Astrocyte (in vitro differentiated cells and primary cell): Measurements from ENCODE around the gene AIFM2.

Experiments used
- EZH2 ChIP-seq: IDR thresholded peaks from 2 replicates; pipeline ENCODE4 v1.6.1; 2012; ENCODE audit warnings: mild to moderate bottlenecking, low read length, inconsistent platforms; ENCODE audit not compliant: insufficient read depth
- TF ChIP-seq, protein P1 (sequence below): IDR thresholded peaks from 2 replicates; pipeline ENCODE4 v1.5.1; 2011; ENCODE audit warnings: low read depth, mild to moderate bottlenecking, inconsistent platforms, low read length, moderate library complexity; ENCODE audit not compliant: insufficient read depth

DNA sequence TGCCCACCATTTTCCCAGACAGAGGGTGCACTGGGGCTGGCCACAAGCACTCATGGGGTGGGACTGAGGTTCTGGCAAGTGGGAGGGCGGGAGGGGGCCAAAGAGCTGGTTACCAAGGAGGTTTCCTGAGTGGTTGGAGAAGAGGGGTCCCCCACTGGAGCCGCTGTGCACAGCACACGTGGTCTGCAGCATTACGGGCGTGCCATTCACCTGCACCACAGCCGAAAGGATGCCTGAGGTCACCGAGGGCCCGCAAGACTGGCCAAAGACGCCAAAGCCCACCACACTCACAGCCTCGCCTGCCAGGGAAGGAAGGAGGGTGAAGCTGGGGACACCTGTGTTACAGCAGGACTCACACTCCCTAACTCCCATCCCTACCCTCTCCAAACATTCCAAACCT, 9.9 kb upstream of the AIFM2 start:
- TF ChIP-seq, protein P1, sequence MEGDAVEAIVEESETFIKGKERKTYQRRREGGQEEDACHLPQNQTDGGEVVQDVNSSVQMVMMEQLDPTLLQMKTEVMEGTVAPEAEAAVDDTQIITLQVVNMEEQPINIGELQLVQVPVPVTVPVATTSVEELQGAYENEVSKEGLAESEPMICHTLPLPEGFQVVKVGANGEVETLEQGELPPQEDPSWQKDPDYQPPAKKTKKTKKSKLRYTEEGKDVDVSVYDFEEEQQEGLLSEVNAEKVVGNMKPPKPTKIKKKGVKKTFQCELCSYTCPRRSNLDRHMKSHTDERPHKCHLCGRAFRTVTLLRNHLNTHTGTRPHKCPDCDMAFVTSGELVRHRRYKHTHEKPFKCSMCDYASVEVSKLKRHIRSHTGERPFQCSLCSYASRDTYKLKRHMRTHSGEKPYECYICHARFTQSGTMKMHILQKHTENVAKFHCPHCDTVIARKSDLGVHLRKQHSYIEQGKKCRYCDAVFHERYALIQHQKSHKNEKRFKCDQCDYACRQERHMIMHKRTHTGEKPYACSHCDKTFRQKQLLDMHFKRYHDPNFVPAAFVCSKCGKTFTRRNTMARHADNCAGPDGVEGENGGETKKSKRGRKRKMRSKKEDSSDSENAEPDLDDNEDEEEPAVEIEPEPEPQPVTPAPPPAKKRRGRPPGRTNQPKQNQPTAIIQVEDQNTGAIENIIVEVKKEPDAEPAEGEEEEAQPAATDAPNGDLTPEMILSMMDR, result no peak
- TF ChIP-seq EZH2, result no peak
